ENCODE measurements around the gene TARDBP. TPM values are rescaled to one million over a fixed set of nuclear protein-coding genes. Genes with fewer than 3 reads are reported as not detected.

The TARDBP gene
- total RNA-seq, 1 experiment from 2014 or later: 207 TPM

GRCh38 chr1:11068600-11069473, 56.4 kb downstream of the TARDBP start:
- H3K4me1 Mint-ChIP-seq: peaks cover 2 to 5% of the 10 kb centered on the region in 2 experiments; a peak in 1 of 4 replicates

More at GRCh38 chr1:11068600-11069473, 56.4 kb downstream of the TARDBP start:
- Histone ChIP-seq H4K20me1 (ENCODE audit: control insufficient read depth, insufficient read depth, insufficient read length) (no peaks in the 10 kb centered on the region), H2BK20ac (ENCODE audit: low read depth, low read length, poor library complexity, severe bottlenecking) (no peak overlapping the region), H3K4ac (ENCODE audit: low read depth, low read length) (no peak overlapping the region), H2BK12ac (ENCODE audit: insufficient read length, low read depth, low read length) (no peak overlapping the region), H4K8ac (replicated peaks; ENCODE audit: insufficient read length, low read depth, low read length) (no peak overlapping the region), H2AFZ (ENCODE audit: low read length) (no peak overlapping the region), H2BK15ac (ENCODE audit: low read depth, low read length) (no peak overlapping the region), H3K79me1 (ENCODE audit: insufficient read depth, low read depth, low read length, poor library complexity, severe bottlenecking) (no peaks in the 10 kb centered on the region), H3K18ac (ENCODE audit: insufficient read length, low read depth, low read length) (no peak overlapping the region), H3K4me1 (ENCODE audit: insufficient read depth, low read length) (no peaks in the 10 kb centered on the region), H4K5ac (ENCODE audit: insufficient read length, low read depth, low read length) (no peak overlapping the region), H3K79me2 (ENCODE audit: insufficient read depth, low read length) (no peaks in the 10 kb centered on the region), H2AK5ac (ENCODE audit: insufficient read length, low read length) (no peak overlapping the region), H3T11ph (ENCODE audit: low read length) (no peak overlapping the region), H4K91ac (ENCODE audit: insufficient read length, low read depth, low read length) (no peak overlapping the region), H3K27ac (ENCODE audit: insufficient read length, low read depth, low read length) (no peak overlapping the region), H3K9ac (ENCODE audit: extremely low read depth, insufficient read length, low read length) (no peak overlapping the region), H3K56ac (ENCODE audit: insufficient read length, low read depth, low read length) (no peak overlapping the region), H3K14ac (ENCODE audit: insufficient read depth, low read length) (no peak overlapping the region), H3K27me3 (ENCODE audit: insufficient read depth, low read length) (no peaks in the 10 kb centered on the region), H2BK120ac (ENCODE audit: low read depth, low read length, poor library complexity, severe bottlenecking) (no peak overlapping the region), H2BK5ac (ENCODE audit: insufficient read length, low read length) (no peak overlapping the region), H3K4me2 (ENCODE audit: insufficient read depth, insufficient read length, low read length) (no peak overlapping the region), H3K9me3 (ENCODE audit: control insufficient read depth, low read depth, low read length) (no peaks in the 10 kb centered on the region), H3K23me2 (ENCODE audit: insufficient read length, low read depth, low read length, poor library complexity, severe bottlenecking) (no peaks in the 10 kb centered on the region), H3K23ac (ENCODE audit: insufficient read length, low read depth, low read length) (no peak overlapping the region)
- no CpG with 5 or more reads among the region's 17 CpGs for WGBS (ENCODE audit: extremely low coverage, insufficient read length, low lambda C conversion rate)
- Mint-ChIP-seq H3K27me3 (ENCODE audit: low read depth) (no peaks in the 10 kb centered on the region), H3K4me3 (no peak overlapping the region), H3K9me3 (no peaks in the 10 kb centered on the region), H3K36me3 (ENCODE audit: insufficient read depth in 1 of 3, low read depth in 3 of 3) (peaks cover 52 to 88% (median 79%) of the 10 kb centered on the region in 3 experiments), H3K27ac (peak overlapping the region in 1 of 3 experiments; percentile 46; a peak in 2 of 7 replicates)
- TF ChIP-seq, protein P1, sequence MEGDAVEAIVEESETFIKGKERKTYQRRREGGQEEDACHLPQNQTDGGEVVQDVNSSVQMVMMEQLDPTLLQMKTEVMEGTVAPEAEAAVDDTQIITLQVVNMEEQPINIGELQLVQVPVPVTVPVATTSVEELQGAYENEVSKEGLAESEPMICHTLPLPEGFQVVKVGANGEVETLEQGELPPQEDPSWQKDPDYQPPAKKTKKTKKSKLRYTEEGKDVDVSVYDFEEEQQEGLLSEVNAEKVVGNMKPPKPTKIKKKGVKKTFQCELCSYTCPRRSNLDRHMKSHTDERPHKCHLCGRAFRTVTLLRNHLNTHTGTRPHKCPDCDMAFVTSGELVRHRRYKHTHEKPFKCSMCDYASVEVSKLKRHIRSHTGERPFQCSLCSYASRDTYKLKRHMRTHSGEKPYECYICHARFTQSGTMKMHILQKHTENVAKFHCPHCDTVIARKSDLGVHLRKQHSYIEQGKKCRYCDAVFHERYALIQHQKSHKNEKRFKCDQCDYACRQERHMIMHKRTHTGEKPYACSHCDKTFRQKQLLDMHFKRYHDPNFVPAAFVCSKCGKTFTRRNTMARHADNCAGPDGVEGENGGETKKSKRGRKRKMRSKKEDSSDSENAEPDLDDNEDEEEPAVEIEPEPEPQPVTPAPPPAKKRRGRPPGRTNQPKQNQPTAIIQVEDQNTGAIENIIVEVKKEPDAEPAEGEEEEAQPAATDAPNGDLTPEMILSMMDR (conservative IDR thresholded peaks at IDR 0.05): no peak
- DNase-seq: no peak

Data from H9 (cell line).